ENCODE data around the gene SCUBE3. TPM values are rescaled to one million over a fixed set of nuclear protein-coding genes. Genes with fewer than 3 reads are reported as not detected.

Gene SCUBE3
- total and polyA plus RNA-seq, 2 of the 13 experiments (the other 11 are each of a cell fraction or from before 2014, with no cell fraction given): not detected

DNA sequence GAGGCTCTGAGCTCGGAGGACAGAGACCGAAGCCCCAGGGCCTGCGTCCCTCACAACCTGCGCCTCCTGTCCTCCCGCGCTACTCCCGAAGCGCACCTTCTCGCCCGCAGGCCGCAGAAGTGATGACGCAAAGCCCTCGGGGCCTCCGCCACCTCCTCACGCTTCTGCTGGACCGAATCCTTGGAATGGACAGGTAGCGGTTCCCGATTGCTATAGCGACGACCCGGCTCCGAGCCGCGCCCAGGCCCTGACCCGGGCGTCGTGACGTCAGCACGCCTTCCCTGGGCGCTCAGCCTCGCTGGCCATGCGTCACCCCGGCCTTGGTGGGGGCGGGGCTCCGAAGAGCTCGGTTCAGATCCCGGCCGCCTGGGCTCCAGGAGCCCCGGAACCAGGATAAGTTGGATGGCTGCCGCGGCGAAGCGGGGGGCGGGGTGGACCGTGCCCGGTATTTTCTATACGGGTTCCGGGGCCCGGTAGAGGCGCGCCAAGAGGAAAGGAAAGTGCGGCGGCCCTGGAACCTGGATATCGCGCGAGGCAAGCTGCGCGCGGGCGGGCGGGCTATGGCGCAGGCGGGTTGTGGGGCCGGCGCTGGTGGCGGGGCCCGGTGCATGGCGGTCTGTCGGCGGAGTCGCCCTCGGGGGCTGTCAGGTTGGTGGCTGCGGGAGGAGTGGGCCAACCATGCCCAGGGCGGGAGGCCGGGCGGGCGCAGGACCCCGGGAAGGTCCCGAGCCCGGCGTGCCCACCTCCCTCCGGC lies 45.6 kb downstream of the SCUBE3 start, which contains the start of gene ZNF76 (continued):
- TF ChIP-seq ARHGAP35 (CRISPR knock-in tag; IDR thresholded peaks at IDR 0.05; ENCODE audit: borderline replicate concordance): peak; percentile 90
- TF ChIP-seq REST (IDR thresholded peaks at IDR 0.05; ENCODE audit: borderline replicate concordance in 1 of 2, low read depth in 1 of 2, low read length in 2 of 2): peak in 1 of 2 experiments; percentile 58; a peak in 2 of 4 replicates
- TF ChIP-seq, protein P1, sequence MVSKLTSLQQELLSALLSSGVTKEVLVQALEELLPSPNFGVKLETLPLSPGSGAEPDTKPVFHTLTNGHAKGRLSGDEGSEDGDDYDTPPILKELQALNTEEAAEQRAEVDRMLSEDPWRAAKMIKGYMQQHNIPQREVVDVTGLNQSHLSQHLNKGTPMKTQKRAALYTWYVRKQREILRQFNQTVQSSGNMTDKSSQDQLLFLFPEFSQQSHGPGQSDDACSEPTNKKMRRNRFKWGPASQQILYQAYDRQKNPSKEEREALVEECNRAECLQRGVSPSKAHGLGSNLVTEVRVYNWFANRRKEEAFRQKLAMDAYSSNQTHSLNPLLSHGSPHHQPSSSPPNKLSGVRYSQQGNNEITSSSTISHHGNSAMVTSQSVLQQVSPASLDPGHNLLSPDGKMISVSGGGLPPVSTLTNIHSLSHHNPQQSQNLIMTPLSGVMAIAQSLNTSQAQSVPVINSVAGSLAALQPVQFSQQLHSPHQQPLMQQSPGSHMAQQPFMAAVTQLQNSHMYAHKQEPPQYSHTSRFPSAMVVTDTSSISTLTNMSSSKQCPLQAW (CRISPR knock-in tag; IDR thresholded peaks at IDR 0.05): peak; percentile 89
- TF ChIP-seq PHB2 (IDR thresholded peaks at IDR 0.05; ENCODE audit: partially characterized antibody): no peak
- TF ChIP-seq HOMEZ (CRISPR knock-in tag; IDR thresholded peaks at IDR 0.05; ENCODE audit: low read depth): peak; percentile 80; the same call in 1 of the 2 replicates
- TF ChIP-seq ZNF720 (CRISPR knock-in tag; IDR thresholded peaks at IDR 0.05): 0 out of 2 replicates have a peak, but pooled peaks have one; percentile 53
- peak; percentile 91 for TF ChIP-seq ASH2L (IDR thresholded peaks at IDR 0.05; ENCODE audit: insufficient read length, low read depth, low read length)
- 0 out of 2 replicates have a peak, but pooled peaks have one; percentile 19 for TF ChIP-seq ZNF615 (CRISPR knock-in tag; IDR thresholded peaks at IDR 0.05; ENCODE audit: borderline replicate concordance)
- TF ChIP-seq MAFG (CRISPR knock-in tag; IDR thresholded peaks at IDR 0.05): 0 out of 2 replicates have a peak, but pooled peaks have one; percentile 39
- peak; percentile 59; the same call in 1 of the 2 replicates for TF ChIP-seq ZKSCAN8 (CRISPR knock-in tag; IDR thresholded peaks at IDR 0.05; ENCODE audit: borderline replicate concordance)
- peak; percentile 75; the same call in 1 of the 2 replicates for TF ChIP-seq JUNB (CRISPR knock-in tag; IDR thresholded peaks at IDR 0.05; ENCODE audit: borderline replicate concordance)
- TF ChIP-seq FOXK1 (CRISPR knock-in tag; IDR thresholded peaks at IDR 0.05; ENCODE audit: borderline replicate concordance, low read depth): peak; percentile 87
- TF ChIP-seq, protein P2, sequence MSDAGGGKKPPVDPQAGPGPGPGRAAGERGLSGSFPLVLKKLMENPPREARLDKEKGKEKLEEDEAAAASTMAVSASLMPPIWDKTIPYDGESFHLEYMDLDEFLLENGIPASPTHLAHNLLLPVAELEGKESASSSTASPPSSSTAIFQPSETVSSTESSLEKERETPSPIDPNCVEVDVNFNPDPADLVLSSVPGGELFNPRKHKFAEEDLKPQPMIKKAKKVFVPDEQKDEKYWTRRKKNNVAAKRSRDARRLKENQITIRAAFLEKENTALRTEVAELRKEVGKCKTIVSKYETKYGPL (CRISPR knock-in tag; IDR thresholded peaks at IDR 0.05): peak; percentile 70
- peak; percentile 82; the same call in 1 of the 2 replicates for TF ChIP-seq ZNF558 (CRISPR knock-in tag; IDR thresholded peaks at IDR 0.05; ENCODE audit: borderline replicate concordance)
- TF ChIP-seq TRIM24 (CRISPR knock-in tag; IDR thresholded peaks at IDR 0.05): no peak
- TF ChIP-seq ZNF337 (CRISPR knock-in tag; IDR thresholded peaks at IDR 0.05; ENCODE audit: borderline replicate concordance, low read depth): peak; percentile 97
- peak; percentile 95 for TF ChIP-seq MEIS1 (CRISPR knock-in tag; IDR thresholded peaks at IDR 0.05; ENCODE audit: borderline replicate concordance)
- TF ChIP-seq TOE1 (CRISPR knock-in tag; IDR thresholded peaks at IDR 0.05): peak; percentile 97
- 0 out of 2 replicates have a peak, but pooled peaks have one; percentile 66 for TF ChIP-seq TEAD2 (CRISPR knock-in tag; IDR thresholded peaks at IDR 0.05)
